ENCODE results near the gene HARS2. TPM values are rescaled to one million over a fixed set of nuclear protein-coding genes. Genes with fewer than 3 reads are reported as not detected.

Gene HARS2
- total RNA-seq, 1 experiment from 2014 or later = 20.5 TPM

- Mint-ChIP-seq H3K27ac (no peak overlapping the region), H3K4me3 (no peak overlapping the region), H3K36me3 (ENCODE audit: insufficient read depth in 1 of 3, low read depth in 3 of 3) (peaks cover 32 to 57% (median 56%) of the 10 kb centered on the region in 3 experiments), H3K27me3 (ENCODE audit: low read depth) (peaks cover 2% of the 10 kb centered on the region; the same call in 1 of the 2 replicates), H3K9me3 (peaks cover 1 to 2% of the 10 kb centered on the region in 2 experiments; a peak in 2 of 5 replicates), H3K4me1 (peaks cover 19 to 30% of the 10 kb centered on the region in 2 experiments)
- no peak for TF ChIP-seq CTCF (conservative IDR thresholded peaks at IDR 0.05)
- no peak overlapping the region for H2BK20ac ChIP-seq (ENCODE audit: low read depth, low read length, poor library complexity, severe bottlenecking)
- H4K20me1 ChIP-seq (ENCODE audit: control insufficient read depth, insufficient read depth, insufficient read length) = no peaks in the 10 kb centered on the region
- H3K9me3 ChIP-seq (ENCODE audit: control insufficient read depth, low read depth, low read length) = no peaks in the 10 kb centered on the region
- no peaks in the 10 kb centered on the region for H3K27me3 ChIP-seq (ENCODE audit: insufficient read depth, low read length)
- H3K56ac ChIP-seq (ENCODE audit: insufficient read length, low read depth, low read length) = no peak overlapping the region
- H3K79me2 ChIP-seq (ENCODE audit: insufficient read depth, low read length) = no peaks in the 10 kb centered on the region
- no peak overlapping the region for H2BK120ac ChIP-seq (ENCODE audit: low read depth, low read length, poor library complexity, severe bottlenecking)
- H3K4me2 ChIP-seq (ENCODE audit: insufficient read depth, insufficient read length, low read length) = no peak overlapping the region
- H3K4me1 ChIP-seq (ENCODE audit: insufficient read depth, low read length) = no peaks in the 10 kb centered on the region
- WGBS (ENCODE audit: extremely low coverage, insufficient read length, low lambda C conversion rate) = no CpG with 5 or more reads among the region's 3 CpGs
- H4K91ac ChIP-seq (ENCODE audit: insufficient read length, low read depth, low read length) = no peak overlapping the region
- H2AFZ ChIP-seq (ENCODE audit: low read length) = no peak overlapping the region
- no peak overlapping the region for H2BK12ac ChIP-seq (ENCODE audit: insufficient read length, low read depth, low read length)
- no peak overlapping the region for H3K4ac ChIP-seq (ENCODE audit: low read depth, low read length)
- peaks cover 12% of the 10 kb centered on the region for H3K23me2 ChIP-seq (ENCODE audit: insufficient read length, low read depth, low read length, poor library complexity, severe bottlenecking)
- H3K27ac ChIP-seq (ENCODE audit: insufficient read length, low read depth, low read length) = no peak overlapping the region
- H3T11ph ChIP-seq (ENCODE audit: low read length) = no peak overlapping the region
- H3K79me1 ChIP-seq (ENCODE audit: insufficient read depth, low read depth, low read length, poor library complexity, severe bottlenecking) = no peaks in the 10 kb centered on the region
- H3K14ac ChIP-seq (ENCODE audit: insufficient read depth, low read length) = no peak overlapping the region
- no peak overlapping the region for H2AK5ac ChIP-seq (ENCODE audit: insufficient read length, low read length)
- H2BK15ac ChIP-seq (ENCODE audit: low read depth, low read length) = no peak overlapping the region
- no peak overlapping the region for H4K5ac ChIP-seq (ENCODE audit: insufficient read length, low read depth, low read length)
- no peak overlapping the region for H3K9ac ChIP-seq (ENCODE audit: extremely low read depth, insufficient read length, low read length)
- DNase-seq = no peak
- no peak overlapping the region for H3K23ac ChIP-seq (ENCODE audit: insufficient read length, low read depth, low read length)
- H3K18ac ChIP-seq (ENCODE audit: insufficient read length, low read depth, low read length) = no peak overlapping the region
- H2BK5ac ChIP-seq (ENCODE audit: insufficient read length, low read length) = no peak overlapping the region
- no peak overlapping the region for H4K8ac ChIP-seq (replicated peaks; ENCODE audit: insufficient read length, low read depth, low read length)
These were observed 48.5 kb upstream of the HARS2 start for GRCh38 chr5:140642718-140643117.

All from H9 (cell line).